ENCODE results near the gene IP6K3.

Gene IP6K3

DNA sequence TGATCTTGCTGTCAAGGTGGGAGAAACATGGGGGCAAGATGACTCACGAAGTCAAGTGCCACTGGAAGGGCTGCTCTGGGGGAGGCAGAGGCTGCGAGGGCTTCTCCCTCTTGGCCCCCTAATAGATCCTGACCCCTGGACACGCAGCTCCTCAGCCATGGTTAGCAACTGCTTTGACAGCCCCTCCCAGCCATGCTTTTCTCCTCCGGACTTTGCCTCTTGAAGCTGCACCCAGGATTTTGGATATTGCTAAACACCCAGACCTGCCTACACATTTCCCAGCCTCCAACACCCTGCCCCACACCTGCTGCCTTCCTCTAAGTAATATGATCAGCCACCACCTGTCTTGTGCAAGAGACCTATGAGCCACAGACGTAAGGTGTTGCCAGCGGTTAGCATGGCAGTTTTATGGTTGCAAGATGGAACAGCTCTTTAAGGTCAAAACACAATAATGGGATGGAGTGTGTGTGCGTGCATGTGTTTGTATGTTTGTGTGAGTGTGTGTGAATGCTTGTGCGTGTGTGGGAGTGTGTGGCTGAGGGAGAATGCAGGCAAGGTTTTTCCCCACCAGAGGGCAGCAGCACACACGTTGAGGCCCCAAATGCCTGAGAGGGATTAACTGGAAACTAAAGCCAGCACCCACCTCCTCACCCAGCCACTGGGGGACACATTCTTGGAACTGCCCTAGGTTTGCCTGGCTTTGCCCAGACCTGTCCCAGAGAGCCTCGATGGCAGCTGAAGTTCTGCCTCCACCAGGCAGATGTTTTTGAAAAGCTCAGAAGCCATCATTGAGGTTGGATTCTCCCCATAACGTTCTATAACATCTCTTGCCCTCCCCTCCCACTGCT, 2.5 kb downstream of the IP6K3 start:
- H3K14ac ChIP-seq (ENCODE audit: low read length): no peak overlapping the region
- peak overlapping the region; percentile 61 for H3K18ac ChIP-seq (ENCODE audit: low read length)
- WGBS, 2 donors (ENCODE audit: extremely low coverage in 2 of 2, insufficient read length in 2 of 2, insufficient replicate concordance in 1 of 2): no CpG with 5 or more reads among the region's 11 CpGs
- H3K36me3 ChIP-seq (replicated peaks in 1 of 2; ENCODE audit: control insufficient read depth in 2 of 2, insufficient read depth in 2 of 2, low read length in 2 of 2): no peaks in the 10 kb centered on the region
- no peak overlapping the region for H4K8ac ChIP-seq (ENCODE audit: low read depth, low read length)
- H3K4me3 ChIP-seq (ENCODE audit: low read length in 2 of 2): no peak overlapping the region
- peaks cover 38 to 45% of the 10 kb centered on the region in 2 donors for H3K4me1 ChIP-seq (ENCODE audit: control insufficient read depth in 2 of 2, insufficient read depth in 1 of 2, low read depth in 1 of 2, low read length in 2 of 2)
- no peak overlapping the region for H2BK120ac ChIP-seq (ENCODE audit: low read depth, low read length)
- no peak overlapping the region for H3K4me2 ChIP-seq (ENCODE audit: insufficient read depth, low read length, poor library complexity, severe bottlenecking)
- peaks cover 0 to 4% (median 2%) of the 10 kb centered on the region in 3 experiments for H3K27me3 ChIP-seq (ENCODE audit: control insufficient read depth in 3 of 3, insufficient read depth in 3 of 3, low read depth in 1 of 3, low read length in 3 of 3)
- H3K9ac ChIP-seq (ENCODE audit: low read depth, low read length, poor library complexity): peak overlapping the region; percentile 3
- no peak overlapping the region for H4K91ac ChIP-seq (ENCODE audit: low read depth, low read length, poor library complexity)
- no peaks in the 10 kb centered on the region for H3K9me3 ChIP-seq (replicated peaks in 1 of 2; ENCODE audit: control insufficient read depth in 2 of 2, insufficient read depth in 1 of 2, low read depth in 1 of 2, low read length in 2 of 2)
- no peak overlapping the region for H3K23ac ChIP-seq (ENCODE audit: low read depth, low read length, poor library complexity)
- peak overlapping the region; percentile 59 for H2BK12ac ChIP-seq (ENCODE audit: low read length)
- peak overlapping the region; percentile 80 for H2BK15ac ChIP-seq (ENCODE audit: low read length)
- no peak overlapping the region for H3K27ac ChIP-seq (replicated peaks; ENCODE audit: low read length)
- peak overlapping the region; percentile 96 for H2BK5ac ChIP-seq (ENCODE audit: low read length)
- H2AFZ ChIP-seq (ENCODE audit: low read length): peak overlapping the region; percentile 85
- peak; percentile 73 for DNase-seq (ENCODE audit: low spot score)
- no peak overlapping the region for H3K4ac ChIP-seq (ENCODE audit: low read length)
- H2AK5ac ChIP-seq (ENCODE audit: low read depth, low read length): peak overlapping the region; percentile 84
- H3K79me1 ChIP-seq (ENCODE audit: low read depth, low read length): no peaks in the 10 kb centered on the region

DNA sequence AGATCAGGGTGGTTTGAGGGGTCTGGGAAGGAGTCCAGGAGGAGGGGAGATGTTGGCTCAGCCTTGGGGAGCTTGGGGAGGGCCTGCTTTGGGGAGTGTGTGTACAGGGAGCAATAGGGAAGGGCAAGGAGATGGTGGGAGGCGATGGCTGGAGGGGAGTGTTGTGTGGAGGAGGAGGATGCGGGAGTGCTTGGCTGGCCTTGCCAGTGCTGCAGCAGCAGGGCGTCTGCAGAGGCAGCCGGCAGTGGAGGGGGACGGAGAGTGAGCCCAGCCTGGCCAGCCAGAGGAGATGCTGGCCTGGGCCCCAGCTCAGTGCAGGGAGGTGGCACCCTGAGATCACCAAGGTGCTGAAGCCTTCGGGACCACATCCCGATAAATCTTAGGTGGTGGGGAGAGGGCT, 3.9 kb downstream of the IP6K3 start:
- H3K27ac ChIP-seq (replicated peaks; ENCODE audit: low read length): no peak overlapping the region
- H3K4me1 ChIP-seq (ENCODE audit: control insufficient read depth in 2 of 2, insufficient read depth in 1 of 2, low read depth in 1 of 2, low read length in 2 of 2): peaks cover 33 to 35% of the 10 kb centered on the region in 2 donors
- H3K36me3 ChIP-seq (replicated peaks in 1 of 2; ENCODE audit: control insufficient read depth in 2 of 2, insufficient read depth in 2 of 2, low read length in 2 of 2): no peaks in the 10 kb centered on the region

DNA sequence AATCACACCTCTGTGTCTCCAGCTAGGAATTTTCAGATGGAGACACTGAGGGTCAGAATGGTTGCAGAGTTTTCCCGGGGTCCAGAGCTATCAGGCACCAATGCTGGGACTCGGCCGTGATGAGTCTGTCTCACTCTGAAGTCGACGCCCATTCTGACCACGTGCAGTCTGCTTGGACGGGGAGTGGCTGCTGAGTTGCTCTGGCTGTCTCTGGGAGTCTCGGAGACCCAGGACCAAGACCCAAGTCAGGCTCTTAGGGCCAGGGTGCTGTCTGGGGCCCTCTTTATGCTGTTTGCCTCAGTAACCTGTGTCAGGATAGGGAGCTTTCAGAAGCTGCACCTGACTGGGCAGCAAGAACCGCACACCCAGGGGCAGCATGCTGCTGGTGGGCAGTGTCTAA, 4.6 kb downstream of the IP6K3 start:
- no CpG with 5 or more reads among the region's 9 CpGs for WGBS, 2 donors (ENCODE audit: extremely low coverage in 2 of 2, insufficient read length in 2 of 2, insufficient replicate concordance in 1 of 2)
- no peak overlapping the region for H3K23ac ChIP-seq (ENCODE audit: low read depth, low read length, poor library complexity)
- no peak overlapping the region for H2BK12ac ChIP-seq (ENCODE audit: low read length)
- H3K27me3 ChIP-seq (ENCODE audit: control insufficient read depth in 3 of 3, insufficient read depth in 3 of 3, low read depth in 1 of 3, low read length in 3 of 3): peaks cover 0 to 4% (median 2%) of the 10 kb centered on the region in 3 experiments
- no peak overlapping the region for H3K14ac ChIP-seq (ENCODE audit: low read length)
- H2BK5ac ChIP-seq (ENCODE audit: low read length): no peak overlapping the region
- H4K8ac ChIP-seq (ENCODE audit: low read depth, low read length): no peak overlapping the region
- H3K4me2 ChIP-seq (ENCODE audit: insufficient read depth, low read length, poor library complexity, severe bottlenecking): no peak overlapping the region
- H3K9ac ChIP-seq (ENCODE audit: low read depth, low read length, poor library complexity): no peak overlapping the region
- peaks cover 25 to 29% of the 10 kb centered on the region in 2 donors for H3K4me1 ChIP-seq (ENCODE audit: control insufficient read depth in 2 of 2, insufficient read depth in 1 of 2, low read depth in 1 of 2, low read length in 2 of 2)
- H3K27ac ChIP-seq (replicated peaks; ENCODE audit: low read length): no peak overlapping the region
- no peak overlapping the region for H2AK5ac ChIP-seq (ENCODE audit: low read depth, low read length)
- H2BK15ac ChIP-seq (ENCODE audit: low read length): no peak overlapping the region
- no peak overlapping the region for H3K18ac ChIP-seq (ENCODE audit: low read length)
- no peak overlapping the region for H2BK120ac ChIP-seq (ENCODE audit: low read depth, low read length)
- no peaks in the 10 kb centered on the region for H3K36me3 ChIP-seq (replicated peaks in 1 of 2; ENCODE audit: control insufficient read depth in 2 of 2, insufficient read depth in 2 of 2, low read length in 2 of 2)
- H3K9me3 ChIP-seq (replicated peaks in 1 of 2; ENCODE audit: control insufficient read depth in 2 of 2, insufficient read depth in 1 of 2, low read depth in 1 of 2, low read length in 2 of 2): no peaks in the 10 kb centered on the region
- no peaks in the 10 kb centered on the region for H3K79me1 ChIP-seq (ENCODE audit: low read depth, low read length)
- no peak overlapping the region for H4K91ac ChIP-seq (ENCODE audit: low read depth, low read length, poor library complexity)
- no peak overlapping the region for H2AFZ ChIP-seq (ENCODE audit: low read length)
- no peak overlapping the region for H3K4me3 ChIP-seq (ENCODE audit: low read length in 2 of 2)
- no peak for DNase-seq (ENCODE audit: low spot score)
- no peak overlapping the region for H3K4ac ChIP-seq (ENCODE audit: low read length)

More for the DNA sequence above, 3.9 kb downstream of the IP6K3 start:
- H2BK120ac ChIP-seq (ENCODE audit: low read depth, low read length): no peak overlapping the region
- H3K9me3 ChIP-seq (replicated peaks in 1 of 2; ENCODE audit: control insufficient read depth in 2 of 2, insufficient read depth in 1 of 2, low read depth in 1 of 2, low read length in 2 of 2): no peaks in the 10 kb centered on the region
- H4K8ac ChIP-seq (ENCODE audit: low read depth, low read length): no peak overlapping the region
- H2AFZ ChIP-seq (ENCODE audit: low read length): no peak overlapping the region
- no peaks in the 10 kb centered on the region for H3K79me1 ChIP-seq (ENCODE audit: low read depth, low read length)
- peak overlapping the region; percentile 65 for H2AK5ac ChIP-seq (ENCODE audit: low read depth, low read length)
- peak overlapping the region; percentile 69 for H4K91ac ChIP-seq (ENCODE audit: low read depth, low read length, poor library complexity)
- peak overlapping the region; percentile 83 for H2BK5ac ChIP-seq (ENCODE audit: low read length)
- no peak for DNase-seq (ENCODE audit: low spot score)
- no peak overlapping the region for H3K4ac ChIP-seq (ENCODE audit: low read length)
- no peak overlapping the region for H3K4me2 ChIP-seq (ENCODE audit: insufficient read depth, low read length, poor library complexity, severe bottlenecking)
- H2BK15ac ChIP-seq (ENCODE audit: low read length): peak overlapping the region; percentile 79
- no peak overlapping the region for H3K4me3 ChIP-seq (ENCODE audit: low read length in 2 of 2)
- H3K27me3 ChIP-seq (ENCODE audit: control insufficient read depth in 3 of 3, insufficient read depth in 3 of 3, low read depth in 1 of 3, low read length in 3 of 3): peaks cover 0 to 4% (median 2%) of the 10 kb centered on the region in 3 experiments
- no peak overlapping the region for H3K23ac ChIP-seq (ENCODE audit: low read depth, low read length, poor library complexity)
- no peak overlapping the region for H3K9ac ChIP-seq (ENCODE audit: low read depth, low read length, poor library complexity)
- WGBS, 2 donors (ENCODE audit: extremely low coverage in 2 of 2, insufficient read length in 2 of 2, insufficient replicate concordance in 1 of 2): no CpG with 5 or more reads among the region's 7 CpGs
- no peak overlapping the region for H2BK12ac ChIP-seq (ENCODE audit: low read length)
- H3K14ac ChIP-seq (ENCODE audit: low read length): no peak overlapping the region
- peak overlapping the region; percentile 65 for H3K18ac ChIP-seq (ENCODE audit: low read length)

DNA sequence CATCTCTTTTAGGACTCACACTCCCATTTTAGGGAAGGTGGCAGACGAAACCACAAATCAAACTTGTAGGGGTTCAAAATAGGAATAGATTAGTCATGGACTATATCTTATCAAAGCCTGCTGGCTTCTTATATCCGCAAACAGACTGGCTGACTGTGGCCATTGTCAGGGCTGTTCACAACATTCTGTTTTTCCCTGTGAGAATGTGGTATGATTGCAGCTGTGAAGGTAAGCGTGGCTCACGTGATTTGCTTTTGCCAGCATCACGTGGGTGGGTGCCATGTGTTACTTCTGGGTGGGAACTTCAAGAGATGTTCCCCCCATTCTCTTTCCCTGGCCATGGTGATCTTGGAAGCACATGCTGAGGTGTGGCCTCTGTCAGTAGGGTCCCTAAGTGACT, 5.9 kb downstream of the IP6K3 start:
- Histone ChIP-seq H4K91ac (ENCODE audit: low read depth, low read length, poor library complexity) (no peak overlapping the region), H3K9ac (ENCODE audit: low read depth, low read length, poor library complexity) (no peak overlapping the region), H3K9me3 (replicated peaks in 1 of 2; ENCODE audit: control insufficient read depth in 2 of 2, insufficient read depth in 1 of 2, low read depth in 1 of 2, low read length in 2 of 2) (no peaks in the 10 kb centered on the region), H2BK15ac (ENCODE audit: low read length) (no peak overlapping the region), H3K14ac (ENCODE audit: low read length) (no peak overlapping the region), H2AK5ac (ENCODE audit: low read depth, low read length) (no peak overlapping the region), H3K4ac (ENCODE audit: low read length) (no peak overlapping the region), H3K79me1 (ENCODE audit: low read depth, low read length) (no peaks in the 10 kb centered on the region), H3K4me1 (ENCODE audit: control insufficient read depth in 2 of 2, insufficient read depth in 1 of 2, low read depth in 1 of 2, low read length in 2 of 2) (peaks cover 12 to 16% of the 10 kb centered on the region in 2 donors), H2BK120ac (ENCODE audit: low read depth, low read length) (no peak overlapping the region), H3K18ac (ENCODE audit: low read length) (no peak overlapping the region), H3K4me3 (ENCODE audit: low read length in 2 of 2) (no peak overlapping the region), H3K27me3 (ENCODE audit: control insufficient read depth in 3 of 3, insufficient read depth in 3 of 3, low read depth in 1 of 3, low read length in 3 of 3) (peaks cover 0 to 4% (median 2%) of the 10 kb centered on the region in 3 experiments), H2BK12ac (ENCODE audit: low read length) (no peak overlapping the region), H3K27ac (replicated peaks; ENCODE audit: low read length) (no peak overlapping the region), H4K8ac (ENCODE audit: low read depth, low read length) (no peak overlapping the region), H2BK5ac (ENCODE audit: low read length) (no peak overlapping the region), H2AFZ (ENCODE audit: low read length) (no peak overlapping the region), H3K23ac (ENCODE audit: low read depth, low read length, poor library complexity) (no peak overlapping the region), H3K4me2 (ENCODE audit: insufficient read depth, low read length, poor library complexity, severe bottlenecking) (no peak overlapping the region), H3K36me3 (replicated peaks in 1 of 2; ENCODE audit: control insufficient read depth in 2 of 2, insufficient read depth in 2 of 2, low read length in 2 of 2) (no peaks in the 10 kb centered on the region)
- no CpG with 5 or more reads among the region's 5 CpGs for WGBS, 2 donors (ENCODE audit: extremely low coverage in 2 of 2, insufficient read length in 2 of 2, insufficient replicate concordance in 1 of 2)
- DNase-seq (ENCODE audit: low spot score): no peak
